H9 (cell line): ENCODE results near the gene ATAD3B. TPM values are rescaled to one million over a fixed set of nuclear protein-coding genes. Genes with fewer than 3 reads are reported as not detected.
A peak's percentile ranks its signal among the peaks of the same experiment; 100 is the strongest.

ENCODE experiments used
- DNase-seq: peaks from one replicate; pipeline ENCODE4 v3.0.0-alpha.2; 2017
- H2AFZ ChIP-seq: one replicate; pipeline ENCODE4 v1.6.1; 2013; ENCODE audit warnings: mild to moderate bottlenecking, low read length, control low read depth, moderate library complexity
- H2AK5ac ChIP-seq: 2 replicates; pipeline ENCODE4 v1.6.1; 2013; ENCODE audit warnings: low read length, control low read depth, mixed read lengths; ENCODE audit not compliant: insufficient read length
- H2BK120ac ChIP-seq: one replicate; pipeline ENCODE4 v1.6.1; 2013; ENCODE audit warnings: low read depth, mild to moderate bottlenecking, low read length, control low read depth, inconsistent platforms; ENCODE audit not compliant: poor library complexity, severe bottlenecking
- H2BK12ac ChIP-seq: 2 replicates; pipeline ENCODE4 v1.6.1; 2013; ENCODE audit warnings: low read length, control low read depth, mixed read lengths, low read depth; ENCODE audit not compliant: insufficient read length
- H2BK15ac ChIP-seq: 2 replicates; pipeline ENCODE4 v1.6.1; 2013; ENCODE audit warnings: low read depth, low read length, control low read depth
- H2BK20ac ChIP-seq: one replicate; pipeline ENCODE4 v1.6.1; 2013; ENCODE audit warnings: low read depth, mild to moderate bottlenecking, low read length, control low read depth, inconsistent platforms; ENCODE audit not compliant: poor library complexity, severe bottlenecking
- H2BK5ac ChIP-seq: 2 replicates; pipeline ENCODE4 v1.6.1; 2013; ENCODE audit warnings: low read length, control low read depth, mixed read lengths; ENCODE audit not compliant: insufficient read length
- H3K14ac ChIP-seq: 2 replicates; pipeline ENCODE4 v1.6.1; 2013; ENCODE audit warnings: low read length, control low read depth; ENCODE audit not compliant: insufficient read depth
- H3K18ac ChIP-seq: 2 replicates; pipeline ENCODE4 v1.6.1; 2013; ENCODE audit warnings: low read depth, mild to moderate bottlenecking, mixed read lengths, low read length, control low read depth; ENCODE audit not compliant: insufficient read length
- H3K23ac ChIP-seq: 2 replicates; pipeline ENCODE4 v1.6.1; 2013; ENCODE audit warnings: low read length, control low read depth, mixed read lengths, low read depth; ENCODE audit not compliant: insufficient read length
- H3K23me2 ChIP-seq: 2 replicates; pipeline ENCODE4 v1.6.1; 2013; ENCODE audit warnings: low read depth, mild to moderate bottlenecking, mixed read lengths, low read length, control low read depth; ENCODE audit not compliant: insufficient read length, poor library complexity, severe bottlenecking
- H3K27ac ChIP-seq: 2 replicates; pipeline ENCODE4 v1.5.1; 2013; ENCODE audit warnings: low read length, control low read depth, mixed read lengths, low read depth; ENCODE audit not compliant: insufficient read length
- H3K27me3 ChIP-seq: 2 replicates; pipeline ENCODE4 v1.6.1; 2013; ENCODE audit warnings: low read length, control low read depth, inconsistent platforms; ENCODE audit not compliant: insufficient read depth
- H3K4ac ChIP-seq: 2 replicates; pipeline ENCODE4 v1.6.1; 2013; ENCODE audit warnings: low read depth, mild to moderate bottlenecking, control low read depth, inconsistent platforms, low read length, moderate library complexity
- H3K4me1 ChIP-seq: 2 replicates; pipeline ENCODE4 v1.6.1; 2013; ENCODE audit warnings: low read length, control low read depth, inconsistent platforms; ENCODE audit not compliant: insufficient read depth
- H3K4me2 ChIP-seq: 2 replicates; pipeline ENCODE4 v1.6.1; 2013; ENCODE audit warnings: low read length, control low read depth, mixed read lengths; ENCODE audit not compliant: insufficient read length, insufficient read depth
- H3K56ac ChIP-seq: 2 replicates; pipeline ENCODE4 v1.6.1; 2013; ENCODE audit warnings: low read depth, mild to moderate bottlenecking, mixed read lengths, low read length, control low read depth; ENCODE audit not compliant: insufficient read length
- H3K79me1 ChIP-seq: 2 replicates; pipeline ENCODE4 v1.6.1; 2013; ENCODE audit warnings: low read depth, mild to moderate bottlenecking, moderate library complexity, low read length, control low read depth, inconsistent platforms; ENCODE audit not compliant: insufficient read depth, poor library complexity, severe bottlenecking
- H3K79me2 ChIP-seq: 2 replicates; pipeline ENCODE4 v1.6.1; 2013; ENCODE audit warnings: low read length, control low read depth, inconsistent platforms; ENCODE audit not compliant: insufficient read depth
- H3K9ac ChIP-seq: 2 replicates; pipeline ENCODE4 v1.6.1; 2013; ENCODE audit warnings: low read length, control low read depth, mixed read lengths; ENCODE audit not compliant: insufficient read length; ENCODE audit errors: extremely low read depth
- H3K9me3 ChIP-seq: one replicate; pipeline ENCODE4 v1.6.1; 2013; ENCODE audit warnings: low read depth, low read length, inconsistent platforms; ENCODE audit not compliant: control insufficient read depth
- H3T11ph ChIP-seq: one replicate; pipeline ENCODE4 v1.6.1; 2013; ENCODE audit warnings: mild to moderate bottlenecking, low read length, control low read depth, inconsistent platforms
- H4K20me1 ChIP-seq: one replicate; pipeline ENCODE4 v1.6.1; 2013; ENCODE audit not compliant: control insufficient read depth, insufficient read length, insufficient read depth
- H4K5ac ChIP-seq: 2 replicates; pipeline ENCODE4 v1.6.1; 2013; ENCODE audit warnings: low read depth, mild to moderate bottlenecking, mixed read lengths, low read length, control low read depth; ENCODE audit not compliant: insufficient read length
- H4K8ac ChIP-seq: replicated peaks from 2 replicates; pipeline ENCODE4 v1.6.1; 2013; ENCODE audit warnings: low read length, control low read depth, mixed read lengths, low read depth; ENCODE audit not compliant: insufficient read length
- H4K91ac ChIP-seq: 2 replicates; pipeline ENCODE4 v1.6.1; 2013; ENCODE audit warnings: low read depth, mild to moderate bottlenecking, moderate library complexity, mixed read lengths, low read length, control low read depth; ENCODE audit not compliant: insufficient read length
- H3K27ac Mint-ChIP-seq, 3 experiments: 2 replicates in 2 of 3; 3 replicates in 1 of 3; pipeline ENCODE4 v1.8.0; 2020 to 2021; ENCODE audit warnings: mixed read lengths in 3 of 3, mild to moderate bottlenecking in 1 of 3, moderate library complexity in 1 of 3
- H3K27me3 Mint-ChIP-seq: 2 replicates; pipeline ENCODE4 v1.8.0; 2021; ENCODE audit warnings: low read depth, mild to moderate bottlenecking, moderate library complexity, mixed read lengths
- H3K36me3 Mint-ChIP-seq, 3 experiments: 2 replicates in 2 of 3; 3 replicates in 1 of 3; pipeline ENCODE4 v1.8.0; 2020 to 2021; ENCODE audit warnings: low read depth in 3 of 3, mixed read lengths in 3 of 3; ENCODE audit not compliant: insufficient read depth in 1 of 3
- H3K4me1 Mint-ChIP-seq, 2 experiments: 2 replicates each; pipeline ENCODE4 v1.8.0; 2020; ENCODE audit warnings: mixed read lengths in 2 of 2
- H3K4me3 Mint-ChIP-seq, 2 experiments: 2 replicates in 1 of 2; 3 replicates in 1 of 2; pipeline ENCODE4 v1.8.0; 2020 to 2021; ENCODE audit warnings: mild to moderate bottlenecking in 2 of 2, mixed read lengths in 2 of 2, moderate library complexity in 1 of 2
- H3K9me3 Mint-ChIP-seq, 2 experiments: 2 replicates in 1 of 2; 3 replicates in 1 of 2; pipeline ENCODE4 v1.8.0; 2020; ENCODE audit warnings: mild to moderate bottlenecking in 2 of 2, mixed read lengths in 2 of 2, moderate library complexity in 1 of 2
- CTCF ChIP-seq: fragments of 200-600 bp; sonication (generic); conservative IDR thresholded peaks from 3 replicates; pipeline ENCODE4 v1.8.0; 2021; ENCODE audit warnings: antibody characterized with exemption, mild to moderate bottlenecking
- WGBS: extraction: QIAGEN DNeasy Blood & Tissue Kit; methylation state at CpG from one replicate; pipeline ENCODE4 v1.1.7; 2013; ENCODE audit warnings: missing lambda C conversion rate, low lambda C conversion rate, mixed read lengths; ENCODE audit not compliant: insufficient read length; ENCODE audit errors: extremely low coverage; 5-methylcytosine and 5-hydroxymethylcytosine counted together
- total RNA-seq: library from RNA; stranded (reverse); gene quantifications from 2 replicates; pipeline ENCODE4 v1.2.1, GENCODE V29; 2021

The ATAD3B gene
- total RNA-seq, 1 experiment from 2014 or later: 78.6 TPM

- no peak overlapping the region for H2BK20ac ChIP-seq
- H3K9me3 ChIP-seq: no peaks in the 10 kb centered on the region
- DNase-seq: no peak
- no peaks in the 10 kb centered on the region for H4K20me1 ChIP-seq
- no peak overlapping the region for H2BK15ac ChIP-seq
- peaks cover 7% of the 10 kb centered on the region for H3K23me2 ChIP-seq
- no peak overlapping the region for H3K56ac ChIP-seq
- Mint-ChIP-seq H3K4me3 (no peak overlapping the region; a peak in 1 of 5 replicates), H3K9me3 (peaks cover 1% of the 10 kb centered on the region in 2 experiments; a peak in 3 of 5 replicates), H3K36me3 (peaks cover 2 to 20% (median 13%) of the 10 kb centered on the region in 3 experiments), H3K27me3 (no peaks in the 10 kb centered on the region), H3K27ac (peak overlapping the region; percentile 84 to 93 (median 85); a peak in 5 of 7 replicates), H3K4me1 (peaks cover 0 to 4% of the 10 kb centered on the region in 2 experiments; a peak in 2 of 4 replicates)
- no peak overlapping the region for H3K4ac ChIP-seq
- H3K4me2 ChIP-seq: no peak overlapping the region
- no peak overlapping the region for H3T11ph ChIP-seq
- no peak overlapping the region for H2AK5ac ChIP-seq
- no peaks in the 10 kb centered on the region for H3K27me3 ChIP-seq
- WGBS: no CpG with 5 or more reads among the region's 15 CpGs
- H2BK5ac ChIP-seq: no peak overlapping the region
- no peak overlapping the region for H4K91ac ChIP-seq
- no peak overlapping the region for H3K23ac ChIP-seq
- no peaks in the 10 kb centered on the region for H3K79me2 ChIP-seq
- no peak overlapping the region for H3K9ac ChIP-seq
- TF ChIP-seq CTCF: no peak
- H3K14ac ChIP-seq: no peak overlapping the region
- H2BK120ac ChIP-seq: no peak overlapping the region
- H2BK12ac ChIP-seq: no peak overlapping the region
- H3K4me1 ChIP-seq: no peaks in the 10 kb centered on the region
- no peak overlapping the region for H2AFZ ChIP-seq
- H4K5ac ChIP-seq: no peak overlapping the region
- H4K8ac ChIP-seq: no peak overlapping the region
- no peak overlapping the region for H3K18ac ChIP-seq
- H3K79me1 ChIP-seq: no peaks in the 10 kb centered on the region
- H3K27ac ChIP-seq: no peak overlapping the region
Observed at GRCh38 chr1:1536938-1537546, 65.5 kb downstream of the ATAD3B start.
